GM18499 (cell line): ENCODE results near the gene DAPK1.

Experiments used
- ATAC-seq: cut with Tn5 transposase; IDR thresholded peaks from one replicate; pipeline ENCODE4 v1.9.1; 2021; ENCODE audit warnings: moderate number of reproducible peaks; ENCODE audit not compliant: insufficient read depth, unreplicated experiment

DAPK1 gene

DNA sequence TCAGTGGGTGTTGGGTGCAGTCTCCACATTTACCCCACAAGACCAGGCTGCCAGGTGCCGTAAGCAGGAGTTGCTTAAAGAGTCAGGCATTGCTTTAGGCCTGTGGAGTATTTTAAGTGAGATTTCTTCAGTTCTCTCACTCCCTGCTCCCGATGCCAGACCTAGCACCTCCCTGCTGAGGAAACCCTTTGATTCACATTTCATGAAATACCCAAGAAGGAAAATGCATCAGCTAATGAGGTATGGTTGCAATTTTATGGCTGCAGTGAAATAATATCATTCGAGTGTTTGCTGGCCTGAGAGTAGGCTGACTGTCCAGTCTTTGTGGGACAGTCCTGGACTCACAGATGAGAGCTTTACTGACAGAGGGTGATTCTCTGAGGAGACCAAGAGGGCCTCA is 160.8 kb downstream of the DAPK1 start:
- ATAC-seq = no peak

DNA sequence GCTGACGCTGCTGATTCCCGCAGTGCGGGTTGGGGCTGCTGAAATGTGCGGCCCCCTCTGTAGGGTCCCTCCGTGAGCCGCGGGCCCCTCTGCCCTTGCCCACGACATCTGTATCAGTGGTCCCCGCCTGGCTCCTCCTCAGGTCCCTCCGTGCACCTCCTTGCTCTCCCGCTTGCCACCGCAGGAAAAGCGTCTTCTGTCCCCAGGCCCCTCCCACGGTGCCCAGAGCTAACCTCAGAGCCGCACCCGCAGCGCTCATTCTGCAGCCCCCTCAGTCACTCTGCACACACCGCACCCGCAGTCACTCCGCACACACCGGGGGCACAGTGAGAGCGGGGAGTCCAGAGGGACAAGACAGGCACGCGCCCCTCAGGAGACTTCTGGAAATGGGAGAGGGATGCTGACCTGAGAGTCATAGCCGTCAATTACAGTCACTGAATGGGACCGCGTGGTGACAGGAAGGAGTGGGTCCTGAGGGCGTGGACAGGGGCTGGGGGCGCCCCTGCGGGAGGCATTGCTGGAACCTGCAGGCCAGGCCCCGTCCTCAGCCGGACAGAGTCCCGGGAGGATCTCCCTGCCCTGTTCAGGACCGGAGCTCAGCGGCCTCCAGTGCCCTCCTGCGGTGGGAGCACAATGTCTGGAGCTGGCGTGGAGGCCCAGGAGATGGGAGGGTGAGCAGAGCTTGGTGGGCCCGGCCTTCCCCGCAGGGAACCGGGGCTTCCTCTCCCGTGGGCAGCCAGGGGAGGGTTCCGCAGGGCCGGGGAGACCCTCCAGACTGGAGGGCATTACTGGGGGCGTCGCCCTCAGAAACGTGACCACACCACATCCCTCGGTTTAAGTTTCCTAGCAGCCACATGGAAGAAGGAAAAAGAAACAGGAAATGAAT is 162.1 kb downstream of the DAPK1 start:
- no peak for ATAC-seq

DNA sequence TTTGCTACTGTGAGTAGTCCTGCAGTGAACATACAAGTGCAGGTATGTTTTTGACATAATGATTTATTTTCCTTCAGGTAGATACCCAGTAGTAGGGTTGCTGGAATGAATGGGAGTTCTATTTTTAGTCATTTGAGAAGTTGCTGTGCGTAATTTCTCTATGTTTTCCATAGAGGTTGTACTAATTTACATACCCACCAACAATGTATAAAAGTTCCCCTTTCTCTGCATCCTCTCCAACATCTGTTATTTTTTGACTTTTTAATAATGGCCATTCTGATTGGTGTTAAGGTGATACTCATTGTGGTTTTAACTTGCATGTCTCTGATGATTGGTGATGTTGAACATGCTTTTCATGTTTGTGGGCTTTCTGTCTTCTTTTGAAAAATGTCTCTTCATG is 163.6 kb downstream of the DAPK1 start:
- ATAC-seq = no peak

DNA sequence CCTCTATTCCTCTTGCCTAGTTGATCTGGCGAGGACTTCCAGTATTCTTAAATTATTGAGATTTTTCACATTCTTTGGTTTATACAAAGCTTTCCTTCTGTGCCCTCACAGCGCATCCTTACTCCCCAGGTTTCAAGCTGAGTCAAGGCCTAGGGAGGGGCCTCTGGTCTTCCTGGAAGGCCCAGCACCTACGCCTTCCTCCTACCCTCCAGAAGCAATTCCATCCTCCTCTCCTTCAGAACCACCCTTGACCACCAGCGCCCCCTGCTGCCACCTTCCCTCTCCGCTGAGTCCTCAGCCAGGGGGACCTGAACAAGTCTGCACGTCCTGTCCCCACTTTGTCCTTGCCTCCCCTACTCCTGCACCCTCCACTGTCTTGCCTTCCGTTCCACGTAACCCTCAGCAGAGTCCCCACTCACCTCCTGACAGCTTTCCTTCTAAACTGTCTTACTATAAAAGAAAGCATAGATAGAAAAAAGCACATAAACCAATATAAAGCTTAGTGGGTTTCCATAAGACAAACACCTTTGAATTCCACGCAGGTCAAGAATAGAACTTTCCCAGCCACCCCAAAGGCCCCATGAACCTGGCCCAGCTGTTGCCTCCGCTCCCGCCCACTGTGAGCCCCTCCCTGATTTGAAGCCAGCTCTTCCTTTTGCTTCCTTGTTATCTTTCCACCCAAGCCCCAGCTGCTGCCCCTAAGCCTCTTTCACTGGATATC is 165.3 kb downstream of the DAPK1 start:
- ATAC-seq = no peak

DNA sequence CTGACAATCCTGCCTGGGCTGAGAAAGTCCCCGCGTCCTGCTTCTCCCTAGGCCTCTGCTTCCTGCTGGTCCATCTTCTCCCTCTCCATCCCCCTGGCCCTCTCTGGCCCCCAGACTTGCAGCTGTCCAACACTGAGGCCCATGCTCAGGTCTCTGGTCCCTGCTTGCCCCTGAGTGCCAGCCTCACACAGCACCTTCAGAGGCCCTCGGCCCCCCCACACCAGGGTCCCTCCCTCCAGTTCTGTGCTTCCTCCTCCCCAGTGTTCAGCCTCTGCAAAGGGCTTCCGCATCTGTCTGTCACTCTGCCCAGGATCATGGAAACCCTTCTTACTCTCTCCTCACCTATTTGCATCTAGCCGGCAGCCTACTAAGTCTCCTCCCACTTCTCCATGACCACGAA is 165.9 kb downstream of the DAPK1 start:
- ATAC-seq = no peak

DNA sequence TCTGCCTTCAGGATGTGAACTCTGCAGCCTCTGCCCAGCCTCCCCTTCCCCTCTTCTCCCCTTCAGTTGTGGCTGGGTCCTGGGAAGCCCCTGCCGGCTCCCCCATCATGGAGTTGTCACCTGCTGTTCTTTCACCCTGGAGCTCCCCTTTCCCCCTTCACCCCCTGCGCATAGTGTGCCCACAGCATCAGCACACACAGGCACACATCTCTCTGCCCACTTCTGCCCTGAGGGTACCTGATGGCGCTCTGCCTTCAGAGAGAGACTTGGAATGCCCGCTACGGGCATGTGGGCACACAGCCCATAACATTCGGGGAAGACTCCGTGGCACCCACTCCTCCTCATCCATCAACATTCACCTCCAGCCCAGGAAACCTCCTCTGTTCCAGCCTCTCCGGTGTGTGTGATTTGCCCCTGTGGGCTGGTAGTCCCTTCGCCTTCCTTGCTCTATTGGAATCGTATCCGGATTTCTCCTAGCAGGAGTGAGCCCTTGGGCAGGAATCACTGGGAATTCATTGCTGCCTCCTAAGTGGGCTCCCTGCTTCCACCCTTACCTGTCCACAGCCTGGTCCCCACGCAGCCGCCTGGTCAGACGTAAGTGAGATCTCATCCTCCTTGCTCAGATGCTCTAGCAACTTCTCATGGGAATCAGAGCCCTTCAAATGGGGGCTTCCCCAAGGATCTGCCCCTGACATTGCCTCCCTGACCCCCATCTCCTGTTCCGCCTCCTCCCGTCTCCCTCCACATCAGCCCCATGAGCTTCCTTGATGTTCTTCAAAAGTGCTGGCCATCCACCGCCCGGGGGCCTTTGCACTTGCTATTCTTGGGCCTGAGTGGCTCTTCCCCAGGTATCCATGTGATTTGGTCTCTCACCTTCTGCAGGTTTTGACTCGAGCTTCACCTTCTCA is 166.7 kb downstream of the DAPK1 start:
- ATAC-seq = no peak

DNA sequence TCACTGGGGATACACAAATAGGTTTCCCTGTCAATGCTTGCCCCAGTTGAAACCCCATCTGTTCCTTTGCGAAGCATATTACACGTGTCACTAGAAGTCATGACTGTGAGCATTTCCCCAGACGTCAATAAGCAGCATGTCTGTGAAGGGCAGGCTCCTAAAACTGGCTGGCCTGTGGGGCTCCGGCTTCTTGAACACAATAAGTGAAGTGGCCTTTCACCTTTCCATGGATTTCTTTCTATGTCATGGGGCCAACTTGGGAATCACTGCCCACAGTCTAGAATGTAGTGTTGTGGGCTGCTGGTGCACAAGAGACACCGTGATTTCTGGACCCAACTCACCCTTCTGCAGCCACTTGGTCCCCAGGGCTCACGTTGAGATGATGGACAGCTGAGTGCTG is 167.8 kb downstream of the DAPK1 start:
- ATAC-seq = no peak

DNA sequence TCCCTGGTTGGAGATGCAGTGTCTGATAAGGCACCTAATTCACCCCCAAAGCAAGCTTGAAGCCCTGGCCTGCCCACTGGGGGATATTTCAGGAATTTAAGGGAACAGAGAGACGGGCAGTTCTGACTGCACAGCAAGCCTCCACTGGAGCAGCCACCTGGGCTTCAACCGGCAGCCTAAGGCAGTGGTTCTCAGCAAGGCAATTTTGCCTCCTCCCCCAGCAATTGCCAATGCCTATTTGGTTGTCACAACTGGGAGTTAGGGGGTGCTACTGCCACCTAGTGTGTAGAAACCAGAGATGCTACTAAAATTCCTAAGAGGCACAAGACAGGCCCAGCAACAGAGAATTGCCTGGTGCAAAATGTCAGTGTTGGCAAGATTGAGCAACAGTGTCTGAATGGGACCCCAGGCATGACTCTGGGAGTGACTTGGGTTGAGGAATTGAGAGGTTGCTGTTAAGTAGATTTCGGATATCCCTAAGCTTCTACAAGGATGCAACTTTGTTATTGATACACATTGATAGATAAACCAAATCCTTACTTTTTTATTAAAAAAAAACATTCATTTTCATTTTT is 169.6 kb downstream of the DAPK1 start:
- no peak for ATAC-seq

DNA sequence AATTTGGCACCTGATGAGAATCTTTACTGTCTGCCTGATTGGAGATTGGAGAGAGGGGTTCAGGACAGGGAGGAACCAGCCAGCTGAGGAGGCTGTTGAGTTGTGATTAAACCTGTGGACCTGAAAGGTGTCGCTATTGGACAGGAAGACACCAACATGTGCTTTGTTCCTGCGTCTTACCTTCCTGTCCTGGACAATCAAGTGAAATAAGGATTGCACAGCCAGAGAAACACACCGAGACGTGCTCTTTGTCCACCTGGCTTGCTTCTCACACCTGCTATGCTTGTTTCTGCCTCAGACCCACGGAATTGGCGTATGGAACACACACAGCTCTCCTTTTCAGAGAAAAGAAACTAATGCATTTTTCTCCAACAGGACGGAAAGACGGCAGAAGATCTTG is 170.6 kb downstream of the DAPK1 start:
- ATAC-seq = no peak

DNA sequence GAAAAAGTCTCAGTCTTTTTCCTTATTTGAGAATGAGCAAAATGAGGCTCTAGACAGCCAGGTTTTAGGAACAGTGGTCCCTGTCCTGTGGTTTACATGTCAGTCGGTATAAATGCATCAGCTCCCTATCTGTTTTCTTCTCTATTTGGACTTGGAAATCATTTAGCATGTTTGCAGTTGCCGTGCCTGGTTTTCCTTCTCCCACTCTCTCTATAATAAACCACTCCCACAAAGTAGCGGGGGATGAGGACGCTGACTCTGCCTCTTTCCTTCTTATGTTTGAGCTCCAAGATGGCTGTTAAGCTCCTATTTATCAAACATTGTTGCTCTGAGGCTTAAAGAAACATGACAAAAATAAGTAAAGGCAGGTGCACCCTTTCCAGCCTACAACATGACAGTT is 171.1 kb downstream of the DAPK1 start:
- ATAC-seq = no peak

DNA sequence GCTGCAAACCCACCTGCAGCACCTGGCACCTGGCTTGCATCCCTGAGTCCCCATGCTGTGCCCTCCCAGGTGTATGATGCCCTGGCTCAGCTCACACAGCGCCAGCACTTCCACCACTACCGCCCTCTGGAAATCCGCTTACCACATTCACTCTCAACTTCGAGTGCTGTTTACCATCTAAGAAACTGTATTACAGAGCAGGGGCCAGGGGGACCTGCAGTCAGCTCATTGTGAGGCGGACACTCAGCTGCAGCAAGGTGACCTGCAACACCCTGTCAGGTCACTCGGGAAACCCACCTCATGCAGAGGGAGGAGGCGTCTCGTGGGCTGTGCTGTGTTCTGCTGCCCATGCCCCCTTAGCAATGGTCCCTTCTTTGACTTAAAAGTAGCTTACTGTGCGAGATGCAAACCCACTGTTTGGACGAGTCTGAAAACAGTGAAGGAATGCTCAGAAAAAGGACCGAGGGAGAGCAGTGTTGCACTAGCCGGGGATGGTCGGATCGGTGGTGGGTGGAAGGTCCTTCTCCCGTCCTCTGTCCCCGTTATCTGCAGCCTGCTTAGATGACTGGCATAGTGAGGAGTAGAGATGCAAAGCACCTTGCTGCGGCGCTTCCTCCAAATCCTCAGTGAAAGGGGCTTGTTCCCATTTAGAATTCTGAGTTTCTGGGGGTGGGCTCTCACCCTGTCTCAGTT is 173.1 kb downstream of the DAPK1 start:
- no peak for ATAC-seq

DNA sequence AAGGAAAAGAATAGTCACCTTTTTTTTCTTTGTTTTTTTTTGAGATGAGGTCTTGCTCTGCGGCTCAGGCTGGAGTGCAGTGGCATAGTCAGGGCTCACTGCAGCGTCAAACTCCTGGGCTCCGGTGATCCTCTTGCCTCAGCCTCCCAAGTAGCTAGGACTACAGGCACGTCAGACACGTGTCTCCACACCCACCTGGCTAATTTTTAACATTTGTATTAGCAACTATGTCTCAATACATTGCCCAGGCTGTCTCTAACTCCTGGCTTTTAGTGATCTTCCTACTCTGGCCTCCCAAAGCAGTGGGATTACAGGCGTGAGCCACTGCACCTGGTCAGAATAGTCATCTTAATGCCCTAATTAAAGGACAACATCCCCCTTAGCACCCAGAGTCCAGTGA is 173.8 kb downstream of the DAPK1 start:
- no peak for ATAC-seq

DNA sequence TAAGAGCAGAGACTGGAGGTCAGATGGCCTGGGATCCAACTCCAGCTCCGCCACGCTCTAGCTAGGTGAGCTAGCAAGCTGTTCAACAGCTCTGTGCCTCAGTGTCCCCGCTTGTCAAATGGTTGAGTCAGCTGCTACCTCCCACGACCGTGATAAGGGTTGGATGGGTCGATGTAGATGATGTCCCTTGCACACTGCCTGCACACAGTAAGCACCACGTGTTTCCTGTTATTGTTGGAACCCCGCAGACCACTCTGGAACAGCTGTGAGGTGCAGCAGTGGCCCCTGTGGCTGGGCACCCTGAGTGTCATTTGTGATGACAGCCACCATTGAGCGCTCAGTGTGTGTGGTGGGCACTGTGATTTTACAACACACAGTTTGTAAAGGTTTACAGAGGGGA is 174.3 kb downstream of the DAPK1 start:
- ATAC-seq = no peak

DNA sequence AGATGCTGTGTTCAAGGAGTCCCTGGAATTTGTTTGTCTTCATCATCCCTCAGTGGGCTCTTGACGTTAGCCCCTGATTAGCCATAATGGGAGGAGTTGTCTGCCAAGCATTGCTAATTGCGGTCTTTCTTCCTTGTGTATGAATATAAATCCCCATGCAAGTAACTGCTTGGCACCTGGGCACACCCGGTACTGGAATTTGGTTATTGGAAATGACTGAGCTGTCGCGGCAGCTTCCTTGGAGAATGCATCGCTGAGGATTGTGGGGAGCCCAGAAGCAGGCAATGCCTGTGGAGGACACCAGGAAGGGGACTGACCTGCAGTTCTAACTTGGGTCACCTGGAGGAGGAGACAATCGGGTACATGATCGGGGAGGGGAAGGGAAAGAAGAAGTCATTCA is 174.9 kb downstream of the DAPK1 start:
- no peak for ATAC-seq

DNA sequence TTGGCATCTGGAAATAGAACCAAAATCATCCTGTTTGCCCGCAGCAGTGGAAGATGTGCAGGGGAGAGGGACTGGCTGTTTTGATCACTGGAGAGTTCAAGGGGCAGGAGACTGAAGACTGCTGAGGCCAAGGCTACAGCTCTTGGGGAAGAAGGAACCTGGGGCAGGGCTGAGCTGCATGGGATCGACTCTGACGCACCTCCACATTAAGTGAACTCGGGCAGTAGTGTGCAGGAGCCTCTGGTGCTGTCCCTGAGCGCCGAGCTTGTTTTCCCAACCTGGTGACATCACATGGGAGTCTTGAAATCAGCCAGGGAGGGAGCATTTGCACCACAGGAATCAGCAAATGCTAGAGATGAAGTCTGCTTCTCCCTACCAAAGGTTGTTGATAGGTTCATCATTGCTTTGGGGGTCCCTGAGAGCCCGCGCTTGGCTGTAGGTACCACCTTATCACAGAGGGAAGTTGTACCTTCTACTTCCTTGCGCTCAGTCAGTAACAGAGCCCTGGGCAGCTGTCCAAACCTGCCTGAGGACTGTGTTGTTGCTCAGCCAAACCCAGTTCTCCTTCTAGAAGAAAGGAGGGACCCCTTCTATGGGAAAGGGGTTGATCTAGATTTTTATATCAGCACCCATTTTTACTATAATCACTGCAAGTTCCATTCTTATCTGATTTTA is 175.9 kb downstream of the DAPK1 start:
- no peak for ATAC-seq

DNA sequence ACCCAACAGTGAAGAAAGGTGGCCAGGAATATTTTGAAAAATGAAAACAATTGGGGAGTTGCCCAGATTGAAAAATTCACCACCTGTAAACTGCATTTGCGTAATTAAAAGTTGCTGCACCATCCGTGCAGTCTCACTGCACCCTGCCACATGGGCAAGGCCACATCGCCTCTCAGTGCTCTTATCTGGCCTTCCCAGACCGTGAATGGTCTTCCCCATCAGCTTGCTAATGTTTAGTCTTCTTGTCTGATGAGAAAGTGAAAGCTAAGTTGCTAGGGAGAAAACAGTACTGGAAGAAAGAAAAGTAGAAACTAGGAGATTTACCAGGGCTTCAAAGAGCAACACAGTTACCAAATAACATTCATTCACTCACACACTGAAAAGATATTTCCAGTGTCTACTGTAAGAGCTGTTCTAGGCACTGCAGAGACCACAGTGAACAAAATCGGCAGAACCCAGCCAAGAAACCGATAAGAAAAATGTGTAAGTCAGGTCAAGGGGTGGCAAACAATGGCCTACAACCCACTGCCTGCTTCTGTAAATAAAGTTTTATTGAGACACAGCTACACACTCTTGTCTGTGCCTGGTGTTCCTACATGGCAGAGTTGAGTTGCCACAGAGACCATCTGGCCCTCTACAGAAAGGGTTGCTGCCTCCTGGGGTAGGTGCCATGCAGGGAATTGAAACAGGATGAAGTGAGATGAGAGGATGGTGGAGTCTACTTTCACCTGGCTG is 177.1 kb downstream of the DAPK1 start:
- no peak for ATAC-seq

DNA sequence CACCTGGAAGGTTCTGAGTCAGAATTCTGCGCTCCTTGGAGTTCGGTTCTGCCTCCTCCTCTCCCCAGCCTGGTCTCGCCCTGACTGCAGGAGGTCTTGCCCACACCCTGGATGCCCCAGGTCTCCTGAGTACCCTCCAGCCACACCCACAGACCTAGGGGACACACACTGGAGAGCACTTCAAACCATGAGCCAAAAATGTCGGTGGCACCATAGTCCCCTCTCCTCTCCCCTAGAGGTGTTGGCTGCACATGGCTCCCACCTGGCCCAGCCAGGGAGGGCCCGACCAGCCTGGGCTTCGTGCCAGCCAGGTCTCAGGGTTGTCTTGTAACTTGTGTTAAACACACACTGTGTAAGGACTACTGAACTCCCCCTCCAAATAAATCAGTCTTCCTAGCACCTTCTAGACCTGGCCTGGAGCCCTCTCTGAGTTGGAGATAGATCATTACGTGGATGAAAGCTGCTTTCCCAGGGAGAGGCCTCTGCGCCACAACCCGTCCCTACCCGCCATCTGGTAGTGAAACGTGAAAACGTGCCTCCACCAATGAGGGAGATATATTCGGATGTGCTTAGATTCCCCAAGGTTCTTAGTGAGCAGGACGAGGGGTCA is 178.3 kb downstream of the DAPK1 start:
- ATAC-seq = no peak
